ENCODE data around the gene IL1RN.

The IL1RN gene

GRCh38 chr2:113156278-113157117 is 29.1 kb downstream of the IL1RN start:
- no peak for DNase-seq (ENCODE audit: low read depth in 2 of 2)

GRCh38 chr2:113157118-113157896 is 29.9 kb downstream of the IL1RN start:
- DNase-seq (ENCODE audit: low read depth in 2 of 2), result no peak

GRCh38 chr2:113157897-113158753 is 30.7 kb downstream of the IL1RN start:
- peak in 1 of 2 experiments; percentile 17 for DNase-seq (ENCODE audit: low read depth in 2 of 2)

GRCh38 chr2:113158884-113159553 is 31.6 kb downstream of the IL1RN start:
- DNase-seq (ENCODE audit: low read depth in 2 of 2), result no peak

- no peak for DNase-seq (ENCODE audit: low read depth in 2 of 2)
These were observed 32.9 kb downstream of the IL1RN start for GRCh38 chr2:113160248-113160647.

- no peak for DNase-seq (ENCODE audit: low read depth in 2 of 2)
These were observed 33.6 kb downstream of the IL1RN start for GRCh38 chr2:113160962-113161361.

- no peak for DNase-seq (ENCODE audit: low read depth in 2 of 2)
These were observed 34.8 kb downstream of the IL1RN start for GRCh38 chr2:113162173-113162572.

- DNase-seq (ENCODE audit: low read depth in 2 of 2), result no peak
These were observed 35.5 kb downstream of the IL1RN start for GRCh38 chr2:113162869-113163268.

GRCh38 chr2:113164215-113164929 is 37.0 kb downstream of the IL1RN start:
- DNase-seq (ENCODE audit: low read depth in 2 of 2), result no peak

GRCh38 chr2:113164930-113165585 is 37.7 kb downstream of the IL1RN start:
- DNase-seq (ENCODE audit: low read depth in 2 of 2), result no peak

- DNase-seq (ENCODE audit: low read depth in 2 of 2), result no peak
These were observed 38.8 kb downstream of the IL1RN start for GRCh38 chr2:113166187-113166645.

- DNase-seq (ENCODE audit: low read depth in 2 of 2), result no peak
These were observed 39.9 kb downstream of the IL1RN start for GRCh38 chr2:113167115-113167932.

GRCh38 chr2:113167962-113168340 is 40.6 kb downstream of the IL1RN start:
- no peak for DNase-seq (ENCODE audit: low read depth in 2 of 2)

GRCh38 chr2:113169002-113169530 is 41.7 kb downstream of the IL1RN start:
- DNase-seq (ENCODE audit: low read depth in 2 of 2), result no peak

- DNase-seq (ENCODE audit: low read depth in 2 of 2), result no peak
These were observed 42.2 kb downstream of the IL1RN start for GRCh38 chr2:113169586-113169985.

GRCh38 chr2:113171334-113172075 is 44.1 kb downstream of the IL1RN start:
- no peak for DNase-seq (ENCODE audit: low read depth in 2 of 2)

GRCh38 chr2:113172721-113173541 is 45.5 kb downstream of the IL1RN start:
- DNase-seq (ENCODE audit: low read depth in 2 of 2), result no peak
